Upper lobe of right lung (tissue), 1 donor: Measurements from ENCODE around the gene SLA2. TPM values are rescaled to one million over a fixed set of nuclear protein-coding genes. Genes with fewer than 3 reads are reported as not detected.

Experiments
- ATAC-seq: fragments of 200-7000 bp; cut with Tn5 transposase; one replicate; pipeline ENCODE4 v1.9.1; 2020; ENCODE audit warnings: mild to moderate bottlenecking, moderate library complexity
- DNase-seq: peaks from one replicate; pipeline ENCODE4 v3.0.0-alpha.2; 2020
- H3K27ac ChIP-seq: fragments of 200-600 bp; one replicate; pipeline ENCODE4 v1.8.0; 2022
- H3K27me3 ChIP-seq: fragments of 200-600 bp; one replicate; pipeline ENCODE4 v1.8.0; 2022; ENCODE audit warnings: mild to moderate bottlenecking
- H3K36me3 ChIP-seq: fragments of 200-600 bp; one replicate; pipeline ENCODE4 v1.8.0; 2022
- H3K4me1 ChIP-seq: fragments of 200-600 bp; one replicate; pipeline ENCODE4 v1.8.0; 2022
- H3K4me3 ChIP-seq: fragments of 200-600 bp; one replicate; pipeline ENCODE4 v1.8.0; 2022; ENCODE audit warnings: mild to moderate bottlenecking
- H3K9me3 ChIP-seq: fragments of 200-600 bp; one replicate; pipeline ENCODE4 v1.8.0; 2022
- intact Hi-C: fragments of 100-400 bp; cut with DNase I; formaldehyde crosslinking; loops from one replicate; pipeline ENCODE4 v1.11.0; 2022
- total RNA-seq: library from RNA; stranded (reverse); fragmentation: NEBNext Ultra II Directional; extraction: Animal tissue kit (Norgen Biotek cat#: 25700); gene quantifications from one replicate; pipeline ENCODE4 v1.2.1, GENCODE V29; 2021
- TF ChIP-seq, protein P1 (sequence below): fragments of 200-600 bp; IDR thresholded peaks from one replicate; pipeline ENCODE4 v1.8.0; 2022; ENCODE audit warnings: antibody characterized with exemption
- donor health status: DM: no; HTN: yes; CAD: no; lungs with severe emphysema.

Gene SLA2
- total RNA-seq, 1 donor from 2014 or later: 1.9 TPM

DNA sequence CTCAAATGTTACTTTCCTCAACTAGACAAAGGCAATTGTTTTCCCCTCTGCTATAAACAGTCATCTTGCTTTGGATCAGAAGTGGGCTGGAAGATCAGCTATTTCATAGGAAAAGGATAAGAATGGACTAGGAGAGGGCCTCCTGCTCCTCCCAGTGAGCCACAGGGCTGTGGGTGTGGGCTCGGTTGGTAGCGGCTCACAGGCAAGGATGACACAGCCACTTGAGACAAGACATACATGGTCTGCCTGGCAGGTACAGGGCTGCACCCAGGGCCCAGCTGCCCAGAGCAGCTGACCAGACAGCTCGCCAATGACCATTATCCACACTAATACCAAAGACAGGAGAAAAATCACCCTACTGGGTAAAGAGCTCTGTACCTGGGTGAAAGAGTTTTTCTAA, 9.0 kb upstream of the SLA2 start:
- DNase-seq (peak; percentile 27), ATAC-seq (no peak)
- no peaks in the 10 kb centered on the region for H3K9me3 ChIP-seq
- H3K4me3 ChIP-seq: no peak overlapping the region
- TF ChIP-seq, protein P1, sequence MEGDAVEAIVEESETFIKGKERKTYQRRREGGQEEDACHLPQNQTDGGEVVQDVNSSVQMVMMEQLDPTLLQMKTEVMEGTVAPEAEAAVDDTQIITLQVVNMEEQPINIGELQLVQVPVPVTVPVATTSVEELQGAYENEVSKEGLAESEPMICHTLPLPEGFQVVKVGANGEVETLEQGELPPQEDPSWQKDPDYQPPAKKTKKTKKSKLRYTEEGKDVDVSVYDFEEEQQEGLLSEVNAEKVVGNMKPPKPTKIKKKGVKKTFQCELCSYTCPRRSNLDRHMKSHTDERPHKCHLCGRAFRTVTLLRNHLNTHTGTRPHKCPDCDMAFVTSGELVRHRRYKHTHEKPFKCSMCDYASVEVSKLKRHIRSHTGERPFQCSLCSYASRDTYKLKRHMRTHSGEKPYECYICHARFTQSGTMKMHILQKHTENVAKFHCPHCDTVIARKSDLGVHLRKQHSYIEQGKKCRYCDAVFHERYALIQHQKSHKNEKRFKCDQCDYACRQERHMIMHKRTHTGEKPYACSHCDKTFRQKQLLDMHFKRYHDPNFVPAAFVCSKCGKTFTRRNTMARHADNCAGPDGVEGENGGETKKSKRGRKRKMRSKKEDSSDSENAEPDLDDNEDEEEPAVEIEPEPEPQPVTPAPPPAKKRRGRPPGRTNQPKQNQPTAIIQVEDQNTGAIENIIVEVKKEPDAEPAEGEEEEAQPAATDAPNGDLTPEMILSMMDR: no peak
- no peaks in the 10 kb centered on the region for H3K4me1 ChIP-seq
- intact Hi-C loops: no loop called here
- H3K36me3 ChIP-seq: peaks cover 29% of the 10 kb centered on the region
- H3K27ac ChIP-seq: no peak overlapping the region
- no peaks in the 10 kb centered on the region for H3K27me3 ChIP-seq

DNA sequence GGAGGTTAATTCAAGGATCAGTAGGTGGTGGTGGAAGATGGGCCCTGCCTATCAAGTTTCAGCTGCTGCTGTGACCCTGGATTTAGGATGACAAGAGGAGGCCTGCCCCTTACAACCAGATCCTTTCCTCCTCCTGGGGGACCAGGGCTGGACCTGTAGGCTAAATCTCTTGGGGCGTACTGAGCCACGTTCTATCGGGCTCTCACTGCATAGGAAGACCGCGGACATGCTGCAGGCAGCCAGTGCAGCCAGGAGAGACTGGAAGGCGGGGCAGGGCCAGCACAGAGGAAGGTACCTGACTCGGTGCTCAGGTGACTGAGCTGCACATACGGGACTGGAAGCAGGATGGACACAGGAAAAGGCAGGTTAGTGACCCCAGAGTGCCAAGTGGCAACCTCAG, 8.5 kb upstream of the SLA2 start:
- Histone ChIP-seq H3K4me3 (no peak overlapping the region), H3K4me1 (no peaks in the 10 kb centered on the region), H3K36me3 (peaks cover 26% of the 10 kb centered on the region), H3K27me3 (no peaks in the 10 kb centered on the region), H3K9me3 (no peaks in the 10 kb centered on the region), H3K27ac (no peak overlapping the region)
- no peak for ATAC-seq
- TF ChIP-seq, protein P1: no peak
- no peak for DNase-seq
- intact Hi-C loops: no loop called here

DNA sequence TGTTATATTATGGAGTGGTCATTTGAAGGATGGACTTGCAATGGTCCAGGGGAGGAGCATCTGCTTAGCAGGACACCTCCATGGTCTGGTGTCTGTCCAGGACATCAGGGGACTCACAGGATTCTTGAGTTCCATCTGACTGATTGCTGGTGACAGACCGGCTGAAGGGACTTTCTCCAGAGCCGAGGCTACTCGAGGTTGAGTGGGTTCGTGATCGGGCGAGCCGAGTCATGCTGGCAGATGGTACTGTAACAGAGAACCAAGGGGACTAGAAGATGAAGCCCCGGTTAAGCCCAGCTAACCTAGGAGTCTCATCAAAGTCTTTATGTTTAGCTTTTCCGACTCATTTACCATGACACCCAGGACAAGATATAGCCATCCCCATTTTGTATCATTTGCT, 7.5 kb upstream of the SLA2 start:
- H3K27ac ChIP-seq: no peak overlapping the region
- DNase-seq (peak; percentile 37), ATAC-seq (no peak)
- H3K4me1 ChIP-seq: no peaks in the 10 kb centered on the region
- no peaks in the 10 kb centered on the region for H3K9me3 ChIP-seq
- peaks cover 20% of the 10 kb centered on the region for H3K36me3 ChIP-seq
- no peak overlapping the region for H3K4me3 ChIP-seq
- intact Hi-C loops: no loop called here
- no peaks in the 10 kb centered on the region for H3K27me3 ChIP-seq
- TF ChIP-seq, protein P1: no peak

DNA sequence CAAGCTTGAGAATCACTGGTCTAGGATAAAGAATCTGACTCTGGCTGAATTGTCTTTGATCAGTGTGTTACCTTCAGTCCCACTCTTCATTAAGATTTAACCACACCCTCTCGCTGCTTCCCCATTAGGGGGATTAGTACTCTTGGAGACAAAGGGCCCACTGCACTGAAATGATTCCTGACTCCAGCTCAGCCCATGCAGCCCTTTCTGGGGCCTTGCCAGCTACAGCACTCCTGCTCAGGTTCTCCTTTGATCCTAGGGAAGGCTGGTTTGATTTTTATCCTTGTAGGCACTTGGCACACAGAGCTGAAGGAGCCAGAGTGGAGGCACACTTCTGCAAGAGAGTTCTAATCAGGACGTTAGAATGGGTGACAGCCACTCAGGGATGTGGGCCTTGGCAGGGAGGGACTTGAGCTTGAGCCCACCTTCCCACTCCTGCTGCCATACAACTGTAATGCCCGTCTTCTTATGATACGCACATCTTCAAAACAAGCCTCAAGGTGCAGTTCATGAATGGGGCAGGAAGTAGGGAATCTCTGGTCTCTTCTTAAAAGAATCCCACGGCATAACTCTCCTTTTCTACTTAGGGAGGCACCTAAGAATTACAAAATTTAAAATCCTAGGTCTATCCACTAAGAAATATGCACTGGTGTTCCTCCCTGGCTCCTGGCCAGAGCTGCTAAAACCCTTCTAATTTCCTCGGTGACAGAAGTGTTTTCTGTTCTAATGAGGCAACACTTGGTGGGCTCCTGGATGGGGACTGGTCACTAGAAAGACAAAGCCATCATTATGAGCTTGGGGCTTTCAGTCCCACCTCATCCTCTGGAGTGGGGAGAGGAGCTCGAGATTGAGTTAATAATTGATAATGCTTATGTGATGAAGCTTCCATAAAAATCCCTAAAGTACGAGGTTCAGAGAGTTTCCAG, 1.5 kb upstream of the SLA2 start:
- no peaks in the 10 kb centered on the region for H3K4me1 ChIP-seq

DNA sequence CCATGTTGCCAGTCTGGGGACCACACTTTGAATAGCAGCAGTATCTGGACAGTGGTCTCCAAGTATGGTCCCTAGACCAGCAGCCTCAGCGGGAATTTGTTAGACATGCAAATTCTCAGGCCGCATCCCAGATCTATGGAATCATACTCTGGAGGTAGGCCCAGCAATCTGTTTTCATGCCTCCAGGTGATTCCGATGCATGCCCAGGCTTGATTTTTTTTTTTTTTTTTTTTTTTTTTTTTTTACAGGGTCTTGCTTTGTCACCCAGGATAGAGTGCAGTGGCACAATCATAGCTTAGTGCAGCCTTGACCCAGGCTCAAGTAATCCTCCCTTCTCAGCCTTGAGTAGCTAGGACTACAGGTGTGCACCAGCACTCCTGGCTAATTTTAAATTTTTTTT, 682 bp upstream of the SLA2 start:
- no peak overlapping the region for H3K27ac ChIP-seq
- H3K9me3 ChIP-seq: no peaks in the 10 kb centered on the region
- DNase-seq (peak; percentile 3), ATAC-seq (no peak)
- H3K4me3 ChIP-seq: no peak overlapping the region
- no peaks in the 10 kb centered on the region for H3K27me3 ChIP-seq
- H3K36me3 ChIP-seq: no peaks in the 10 kb centered on the region
- no peaks in the 10 kb centered on the region for H3K4me1 ChIP-seq
- intact Hi-C loops: no loop called here
- TF ChIP-seq, protein P1: no peak

More for the DNA sequence above, 1.5 kb upstream of the SLA2 start:
- ATAC-seq (no peak), DNase-seq (peak; percentile 4)
- TF ChIP-seq, protein P1: no peak
- peaks cover under 1% of the 10 kb centered on the region for H3K36me3 ChIP-seq
- H3K9me3 ChIP-seq: no peaks in the 10 kb centered on the region
- intact Hi-C loops: no loop called here
- H3K27ac ChIP-seq: no peak overlapping the region
- H3K27me3 ChIP-seq: no peaks in the 10 kb centered on the region
- no peak overlapping the region for H3K4me3 ChIP-seq
